GM21381 (cell line): ENCODE measurements around the gene SLC26A2.

Source experiments
- ATAC-seq: cut with Tn5 transposase; IDR thresholded peaks from one replicate; pipeline ENCODE4 v1.9.1; 2021; ENCODE audit warnings: mild to moderate bottlenecking, moderate library complexity; ENCODE audit not compliant: unreplicated experiment

Gene SLC26A2

DNA sequence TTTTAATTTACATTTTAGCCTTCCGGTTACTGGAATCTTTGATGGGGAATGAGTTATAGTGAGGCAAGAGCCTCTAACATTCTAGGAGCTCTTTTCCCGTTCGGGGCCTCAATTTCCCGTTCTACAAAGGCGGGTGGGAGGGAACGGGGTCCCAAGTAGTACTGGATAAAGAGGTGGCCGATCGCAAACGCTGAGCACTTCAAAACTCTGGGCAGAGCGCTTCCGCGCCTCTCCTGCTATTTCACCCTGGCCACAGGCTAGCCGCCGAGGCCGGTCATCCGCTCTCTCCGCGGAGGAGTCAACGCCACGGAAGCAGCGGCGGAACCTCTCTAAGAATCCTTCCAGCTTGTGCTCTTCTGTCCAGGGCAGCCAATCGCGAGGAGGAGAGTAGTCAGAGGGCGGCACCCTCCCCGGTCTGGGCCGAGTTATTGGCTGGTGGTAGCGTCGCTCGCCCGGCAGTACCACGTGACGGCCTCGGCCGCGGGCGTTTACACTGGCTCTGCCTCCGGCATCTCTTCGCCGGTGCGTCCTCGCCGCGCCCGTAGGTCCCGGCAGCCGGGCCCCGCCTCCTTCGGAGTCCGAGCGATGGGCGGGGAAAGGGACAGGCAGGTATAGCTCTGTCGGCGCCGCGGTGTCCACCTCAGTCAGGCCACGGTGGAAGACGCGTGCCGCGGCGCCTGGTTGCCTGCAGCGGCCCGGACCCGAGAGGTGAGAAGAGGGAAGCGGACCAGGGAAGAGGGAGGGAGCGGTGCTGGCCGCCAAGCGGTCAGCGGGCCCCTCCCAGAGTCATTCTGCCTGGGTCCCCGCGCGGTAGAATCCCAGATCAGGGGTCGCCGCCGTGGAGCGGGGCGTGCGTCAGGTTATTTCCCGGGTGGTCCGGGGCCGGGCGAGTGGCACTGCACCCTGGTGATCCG is at the start of gene SLC26A2:
TSS of gene SLC26A2 (plus strand) at position 487 of the 914 bp plus-strand sequence. CDS start 16,895 bp downstream, outside the sequence.
- ATAC-seq: peak; percentile 99

DNA sequence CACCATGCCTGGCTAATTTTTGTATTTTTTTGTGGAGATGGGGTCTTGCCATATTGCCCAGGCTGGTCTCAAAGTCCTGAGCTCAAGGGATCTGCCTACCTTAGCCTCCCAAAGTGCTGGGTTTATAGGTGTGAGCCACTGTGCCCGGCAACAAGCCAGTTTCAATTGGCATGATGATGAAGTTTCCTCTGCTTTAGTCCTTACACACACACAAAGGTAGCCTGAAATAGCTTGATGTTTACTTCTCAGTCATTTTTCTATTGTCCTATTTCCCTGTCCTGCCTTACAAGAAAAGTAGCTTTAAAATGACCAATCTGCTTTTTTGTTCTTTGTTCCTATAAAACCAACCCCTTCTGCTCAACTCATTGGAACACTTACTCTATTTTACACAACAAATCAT is 49.5 kb upstream of the SLC26A2 start:
- ATAC-seq: no peak

DNA sequence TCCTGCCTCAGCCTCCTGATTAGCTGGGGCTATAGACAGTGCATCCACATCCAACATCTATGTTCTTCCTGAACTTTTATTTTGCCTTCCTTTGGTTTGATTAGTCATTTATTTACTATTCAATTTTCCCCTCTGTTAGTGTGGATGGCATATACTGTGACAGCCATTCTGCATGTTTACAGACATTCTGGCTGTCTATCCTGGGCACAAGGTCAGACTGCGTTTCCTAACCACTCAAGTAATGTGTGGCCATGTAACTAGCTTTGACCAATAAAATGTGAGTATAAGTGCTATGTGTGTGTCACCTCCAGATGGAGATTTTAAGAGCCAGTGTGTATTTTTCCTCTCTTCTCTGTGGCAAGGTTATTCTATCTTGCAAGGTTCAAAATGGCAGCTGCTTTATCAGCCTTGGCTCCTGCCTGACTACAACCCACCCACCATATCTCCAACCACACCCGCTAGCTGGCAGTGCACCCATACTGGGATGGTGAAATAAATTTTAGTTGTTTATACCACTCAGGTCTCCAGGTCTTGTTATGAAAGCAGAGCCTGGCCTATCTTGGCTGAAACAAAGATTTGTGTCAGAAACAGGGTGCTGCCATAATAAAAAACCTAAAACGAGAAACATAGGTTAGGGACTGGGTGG is 48.2 kb upstream of the SLC26A2 start:
- no peak for ATAC-seq

DNA sequence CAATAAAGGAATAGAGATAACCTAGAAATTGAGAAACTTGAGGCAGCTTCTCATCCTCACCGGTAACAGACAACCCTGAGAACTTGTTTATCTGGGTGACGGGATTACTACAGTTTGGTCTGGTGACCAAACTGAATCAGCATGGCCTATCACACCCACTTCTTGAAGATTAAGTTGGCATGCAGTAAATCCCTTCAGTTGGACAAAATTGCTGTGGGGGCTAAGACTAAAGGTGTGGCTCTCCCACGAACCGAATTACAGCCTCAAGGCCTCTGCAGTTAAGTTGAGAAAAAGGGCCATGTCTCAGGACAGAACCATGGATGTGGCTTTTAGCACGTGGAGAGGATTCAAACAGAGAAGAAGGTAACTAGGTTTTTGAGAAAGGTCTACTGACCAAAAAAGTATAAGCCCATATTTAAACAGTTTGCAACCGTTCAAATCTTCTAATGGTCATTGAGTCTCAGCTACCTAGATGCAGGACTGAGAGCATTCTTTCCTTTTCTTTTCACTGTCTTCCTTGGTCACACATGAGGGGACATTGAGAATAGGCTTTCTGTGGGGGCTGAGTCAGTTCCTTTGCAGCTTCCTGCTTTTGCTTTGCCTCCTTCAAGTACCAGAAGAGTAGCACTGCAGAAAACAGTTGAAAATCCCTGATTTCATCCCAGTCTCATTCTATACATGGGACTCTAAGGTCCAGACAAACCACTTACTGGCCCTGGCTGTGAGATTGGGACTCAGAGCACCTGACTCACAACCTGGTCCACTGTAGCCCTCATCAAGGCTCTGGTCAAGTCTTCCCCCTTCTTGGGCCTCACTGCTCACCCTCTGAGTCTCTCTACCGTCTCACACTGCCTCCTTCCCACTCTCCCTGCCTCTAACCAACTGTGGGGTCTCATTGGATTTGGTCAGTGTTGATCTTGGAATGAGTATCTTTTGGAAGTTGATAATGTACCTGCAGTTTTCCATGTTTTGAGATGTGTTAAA is 46.8 kb upstream of the SLC26A2 start:
- ATAC-seq: no peak

DNA sequence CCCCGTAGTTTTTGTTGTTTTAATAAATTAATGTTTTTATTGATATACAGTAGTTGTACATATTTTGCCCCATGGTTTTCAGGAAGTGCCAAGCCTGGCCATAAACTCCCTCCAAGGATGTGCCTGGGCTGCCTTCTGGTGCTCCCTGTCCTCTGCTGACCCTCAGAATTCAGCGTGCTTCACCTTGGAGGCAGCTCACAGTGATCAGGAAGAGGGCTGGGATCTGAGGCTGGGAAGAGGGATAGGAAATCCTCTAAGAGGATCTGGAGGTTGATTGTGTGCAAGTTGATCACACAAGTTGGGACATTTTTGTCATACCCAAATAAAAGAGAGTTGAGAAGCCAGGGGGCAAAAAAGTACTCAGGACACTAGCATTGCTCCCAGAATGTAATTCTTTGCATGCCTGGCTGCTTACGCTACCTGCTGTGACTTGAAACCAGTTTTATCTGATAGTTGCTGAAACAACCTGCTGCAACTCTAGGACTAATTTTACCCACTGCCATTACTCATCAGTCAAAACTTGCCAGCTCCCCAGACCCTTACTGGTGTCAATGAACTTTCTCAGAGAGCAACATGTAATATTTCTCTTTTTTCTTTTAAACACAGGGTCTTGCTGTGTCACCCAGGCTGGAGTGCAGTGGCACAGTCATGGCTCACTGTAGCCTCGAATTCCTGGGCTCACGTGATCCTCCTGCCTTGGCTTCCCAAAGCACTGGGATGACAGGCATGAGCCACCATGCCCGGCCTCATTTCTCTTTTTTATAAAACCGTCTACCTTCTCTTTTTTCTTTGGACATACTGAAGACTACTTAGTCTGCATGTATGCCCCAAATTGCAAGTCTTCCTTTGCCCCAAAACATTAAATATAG is 44.9 kb upstream of the SLC26A2 start:
- ATAC-seq: no peak

DNA sequence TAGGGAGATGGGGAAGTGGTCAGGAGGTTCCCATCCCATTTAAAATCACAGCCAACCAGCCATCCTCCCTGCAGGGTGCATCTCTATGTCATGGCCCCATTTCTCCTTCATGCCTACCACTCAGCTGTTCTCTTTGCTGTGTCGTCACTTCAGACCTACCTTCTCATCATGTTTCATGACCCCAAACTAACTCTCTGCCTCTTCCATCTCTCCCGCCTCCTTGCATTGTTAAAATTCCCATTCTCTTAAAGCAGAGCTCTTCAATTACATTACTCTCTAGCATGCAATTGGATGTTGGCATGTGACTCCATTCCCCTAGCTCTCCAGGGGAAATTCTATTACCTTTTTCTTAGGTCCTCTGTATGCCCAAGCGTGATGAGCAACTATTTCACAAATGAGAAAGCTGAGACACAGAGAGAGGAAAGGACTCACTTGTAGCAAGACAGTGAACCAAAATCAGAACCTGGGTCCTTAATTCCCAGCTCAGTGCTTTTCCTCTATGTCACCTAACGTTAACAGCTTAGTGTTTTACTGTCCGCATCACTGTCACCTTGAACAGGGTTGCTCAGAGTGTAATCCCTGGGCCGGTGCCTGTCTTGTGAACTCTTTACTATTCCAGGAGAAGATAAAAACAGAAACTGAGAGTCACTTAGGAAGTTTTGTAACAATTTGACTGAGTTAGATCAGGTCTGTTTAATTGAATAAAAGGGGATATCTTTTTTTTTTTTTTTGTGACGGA is 44.1 kb upstream of the SLC26A2 start:
- ATAC-seq: no peak

DNA sequence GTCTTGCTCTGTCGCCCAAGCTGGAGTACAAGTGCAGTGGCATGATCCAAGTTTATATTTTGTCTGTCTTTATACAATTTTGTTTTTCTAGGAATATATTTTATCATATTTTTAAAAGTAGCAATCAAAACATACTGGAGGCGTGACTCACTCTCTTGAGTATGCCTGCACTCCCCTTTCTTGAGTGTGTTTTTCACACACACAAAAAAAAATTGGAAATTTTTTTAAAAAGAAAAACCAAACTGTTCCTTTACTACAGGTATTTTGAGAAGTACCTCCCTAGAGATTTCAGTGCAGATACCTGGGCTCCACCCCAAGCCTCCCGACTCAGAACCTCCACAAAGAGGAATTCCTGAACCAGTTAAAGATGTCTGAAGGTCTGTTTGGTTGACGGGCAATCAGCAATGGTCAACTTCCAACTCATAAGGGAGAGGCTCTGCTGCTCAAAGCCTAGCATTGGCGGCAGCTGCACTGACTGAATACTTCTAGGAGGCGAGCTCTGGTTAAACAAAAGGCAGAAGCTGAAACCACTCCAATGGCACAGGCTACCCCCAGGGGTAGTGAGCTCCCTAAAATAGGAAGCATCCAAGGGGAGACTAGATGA is 43.4 kb upstream of the SLC26A2 start:
- no peak for ATAC-seq

DNA sequence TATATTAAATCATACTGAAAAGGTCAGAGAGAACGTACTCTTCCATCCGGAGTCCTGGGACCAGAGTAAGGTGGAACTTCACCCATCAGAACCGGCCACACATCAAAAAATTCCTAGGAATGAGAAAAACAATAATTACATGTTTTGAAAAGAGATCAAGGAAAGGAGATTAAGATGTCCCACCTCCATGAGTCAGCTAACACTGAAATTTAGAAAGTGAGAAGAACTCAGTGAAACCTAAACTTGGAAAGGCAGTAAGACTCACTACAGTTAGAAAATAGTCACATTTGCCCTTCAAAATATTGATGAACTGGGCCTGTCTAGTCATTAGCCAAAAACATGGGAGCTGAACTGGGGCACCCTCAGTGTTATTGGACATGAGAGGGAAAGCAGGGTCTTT is 39.0 kb upstream of the SLC26A2 start:
- ATAC-seq: no peak

DNA sequence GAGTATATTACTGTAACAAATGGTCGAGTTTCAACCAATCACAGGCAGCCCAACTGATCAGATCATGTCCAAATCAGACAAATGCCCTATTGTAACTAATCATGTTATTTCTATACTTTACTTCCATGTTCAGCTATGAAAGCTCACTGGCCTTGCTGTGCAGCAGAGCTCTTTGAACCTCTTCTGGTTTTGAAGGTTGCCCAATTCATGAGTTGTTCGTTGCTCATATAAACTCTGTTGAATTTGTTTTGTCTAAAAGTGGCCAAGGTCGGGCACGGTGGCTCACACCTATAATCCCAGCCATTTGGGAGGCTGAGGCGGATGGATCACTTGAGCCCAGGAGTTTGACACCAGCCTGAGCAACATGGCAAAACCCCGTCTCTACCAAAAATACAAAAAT is 37.6 kb upstream of the SLC26A2 start:
- ATAC-seq: no peak

DNA sequence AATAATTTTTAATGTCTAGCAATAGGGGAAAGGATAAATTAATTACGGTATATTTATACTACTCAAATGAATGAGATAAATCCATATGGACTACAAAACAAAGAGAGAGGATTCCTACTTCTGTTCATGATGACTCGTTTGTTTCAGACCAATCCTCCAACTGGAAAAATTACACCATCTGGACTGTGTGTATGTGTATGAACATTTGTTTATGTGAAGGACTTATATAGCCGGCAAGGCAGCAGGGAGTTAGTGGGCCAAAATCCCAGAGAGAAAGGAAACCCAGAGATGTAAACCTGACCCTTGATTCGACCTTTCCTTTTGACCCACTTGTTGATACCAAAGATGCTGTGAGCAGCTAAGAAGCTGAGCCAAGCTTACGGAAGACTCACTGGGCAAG is 36.1 kb upstream of the SLC26A2 start:
- no peak for ATAC-seq

DNA sequence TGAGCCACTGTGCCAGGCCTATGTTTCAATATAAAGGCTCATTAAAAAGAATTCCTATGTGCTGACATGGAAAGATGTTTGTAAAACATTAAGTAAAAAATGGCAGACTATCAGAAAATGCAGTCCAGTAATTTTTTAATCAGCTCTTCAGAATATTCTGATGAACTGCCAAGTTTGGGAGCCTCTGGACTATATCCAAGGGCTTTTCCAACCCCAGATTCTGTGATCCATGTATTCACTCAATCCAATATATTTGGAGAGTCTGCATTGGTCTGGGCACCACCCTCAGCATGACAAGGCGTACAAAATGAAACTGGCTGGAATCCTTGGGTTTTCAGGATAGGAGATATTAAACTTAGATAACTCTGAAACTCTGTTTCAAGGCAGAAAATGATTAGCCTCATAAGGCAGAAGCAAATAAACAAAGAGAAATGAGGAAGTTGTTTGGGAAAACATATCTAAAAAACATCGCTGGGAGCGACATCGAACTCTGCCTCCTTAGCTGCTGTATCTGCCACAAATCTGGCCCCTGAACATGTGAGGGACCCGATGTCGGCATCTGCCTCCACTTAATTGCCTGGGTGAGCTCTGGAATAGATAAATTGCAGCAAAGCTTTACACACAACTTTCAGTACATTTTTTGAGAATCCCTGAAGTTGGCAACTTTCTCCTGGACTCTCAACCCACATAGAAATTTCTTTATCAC is 30.4 kb upstream of the SLC26A2 start:
- ATAC-seq: no peak

DNA sequence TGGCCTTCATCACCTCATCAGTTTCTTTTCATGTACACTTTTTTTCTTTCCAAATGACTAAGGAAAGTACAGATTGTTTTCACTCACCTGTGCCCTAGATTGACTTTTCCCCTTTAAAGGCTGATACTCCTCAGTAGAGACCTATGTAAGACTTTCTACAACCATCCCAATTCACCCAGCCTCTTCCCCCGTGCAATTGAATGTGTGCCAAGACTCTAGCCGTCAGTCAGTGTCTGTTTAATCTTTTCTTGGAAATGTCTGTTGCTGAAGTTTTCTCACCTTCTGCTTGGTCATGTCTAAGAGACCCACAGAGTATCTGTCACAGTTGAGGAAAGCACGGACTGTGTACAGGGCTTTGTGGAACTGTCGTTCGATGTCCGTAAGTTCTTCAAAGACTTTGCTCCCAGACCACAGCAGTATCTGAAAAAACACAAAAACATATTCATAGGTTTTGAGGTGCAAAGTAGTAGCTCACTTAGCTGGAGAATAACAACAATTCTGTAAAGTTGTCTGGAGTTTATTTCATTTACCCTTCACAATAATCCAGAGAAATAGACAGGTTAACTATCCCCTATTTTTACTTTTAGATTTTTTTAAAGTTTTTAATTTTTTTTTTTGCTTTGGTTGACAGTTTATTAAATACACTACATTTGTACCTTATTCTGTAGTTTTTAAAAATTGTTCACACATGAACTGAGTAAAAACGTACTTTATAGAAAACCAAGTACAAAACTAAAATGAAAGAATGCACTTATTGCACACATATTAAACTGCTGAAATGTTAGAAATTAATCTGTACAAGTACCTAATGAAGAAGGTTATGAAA is 29.6 kb upstream of the SLC26A2 start:
- no peak for ATAC-seq

DNA sequence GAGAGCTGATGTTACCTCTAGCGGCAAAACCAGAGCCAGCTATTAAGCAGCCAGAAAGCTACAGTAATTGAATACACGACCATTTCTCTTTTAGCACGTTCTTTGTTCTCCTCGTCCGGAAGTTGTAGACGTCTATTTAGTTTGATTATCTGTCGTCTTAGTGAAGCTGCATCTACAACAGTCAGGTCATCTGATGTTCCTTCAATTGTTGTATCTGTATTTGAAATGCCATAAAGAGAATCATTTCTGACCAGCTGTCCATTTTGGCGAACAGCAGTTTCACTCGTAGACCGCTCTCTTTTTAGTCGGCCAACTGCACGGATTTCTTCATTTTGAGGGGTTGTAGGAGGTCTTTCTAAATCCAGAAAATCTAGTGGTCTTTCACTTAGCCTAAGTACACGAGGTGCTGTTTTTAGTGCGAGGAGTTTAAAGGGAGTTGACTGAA is 28.5 kb upstream of the SLC26A2 start:
- no peak for ATAC-seq

DNA sequence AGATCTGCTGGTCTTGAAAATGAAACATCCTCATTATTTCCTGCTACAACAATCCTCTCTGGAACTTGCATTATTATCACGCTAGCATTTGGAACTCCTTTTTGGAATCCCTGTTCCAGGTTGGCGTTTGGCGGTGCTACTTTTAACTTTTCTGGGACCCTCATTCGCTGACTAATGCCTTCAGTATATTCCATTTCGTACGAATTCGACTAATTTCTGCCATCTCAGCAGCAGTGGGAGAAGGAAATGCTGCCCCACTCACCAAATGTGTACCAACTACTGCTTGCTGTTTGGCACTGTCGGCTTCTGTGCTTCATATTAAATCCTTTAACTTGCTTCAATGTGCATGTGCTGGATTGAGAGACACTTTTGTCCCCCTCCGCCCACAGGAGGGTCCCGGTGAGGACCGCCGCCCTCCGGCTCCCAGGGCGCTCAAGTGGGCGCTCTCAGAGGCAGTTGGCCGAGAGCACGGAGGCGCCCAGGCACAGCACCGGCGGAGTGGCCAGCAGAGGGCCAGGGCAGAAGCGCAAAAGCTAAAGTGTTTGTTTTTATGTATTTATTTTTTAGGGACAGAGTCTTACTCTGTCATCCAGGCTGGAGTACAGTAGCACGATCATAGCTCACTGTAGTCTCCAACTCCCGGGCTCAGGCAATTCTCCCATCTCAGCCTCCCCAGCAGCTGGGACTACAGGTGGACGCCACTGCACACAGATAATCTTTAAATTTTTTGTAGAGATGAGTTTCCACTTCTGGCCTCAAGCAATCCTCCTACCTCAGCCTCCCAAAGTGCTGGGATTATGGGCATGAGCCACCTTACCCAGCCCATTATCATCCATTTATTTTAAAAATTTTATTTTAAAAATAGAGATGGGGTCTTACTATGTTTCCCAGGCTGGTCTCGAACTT is 27.9 kb upstream of the SLC26A2 start:
- no peak for ATAC-seq

DNA sequence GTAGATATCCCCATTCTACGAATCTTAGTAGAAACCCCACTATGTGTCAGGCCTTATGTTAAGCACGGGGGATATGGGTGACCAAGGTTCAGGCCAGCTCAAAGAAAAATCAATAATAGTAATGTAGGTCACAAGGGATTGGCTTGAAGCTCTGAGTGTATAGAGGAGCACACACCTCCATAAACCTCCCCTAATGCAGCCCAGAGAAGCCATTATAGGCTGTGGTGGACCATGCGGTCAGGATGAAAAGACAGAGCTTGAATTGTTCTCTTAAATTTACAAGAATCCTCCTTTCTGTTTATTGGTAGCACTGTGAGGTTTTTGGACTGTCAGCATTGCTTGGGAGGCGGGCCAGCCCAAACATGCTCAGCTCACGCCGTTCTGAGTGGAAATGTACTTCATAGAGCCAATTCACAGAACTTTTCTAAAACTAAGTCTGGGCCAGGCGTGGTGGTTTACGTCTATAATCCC is 25.1 kb upstream of the SLC26A2 start:
- ATAC-seq: no peak

DNA sequence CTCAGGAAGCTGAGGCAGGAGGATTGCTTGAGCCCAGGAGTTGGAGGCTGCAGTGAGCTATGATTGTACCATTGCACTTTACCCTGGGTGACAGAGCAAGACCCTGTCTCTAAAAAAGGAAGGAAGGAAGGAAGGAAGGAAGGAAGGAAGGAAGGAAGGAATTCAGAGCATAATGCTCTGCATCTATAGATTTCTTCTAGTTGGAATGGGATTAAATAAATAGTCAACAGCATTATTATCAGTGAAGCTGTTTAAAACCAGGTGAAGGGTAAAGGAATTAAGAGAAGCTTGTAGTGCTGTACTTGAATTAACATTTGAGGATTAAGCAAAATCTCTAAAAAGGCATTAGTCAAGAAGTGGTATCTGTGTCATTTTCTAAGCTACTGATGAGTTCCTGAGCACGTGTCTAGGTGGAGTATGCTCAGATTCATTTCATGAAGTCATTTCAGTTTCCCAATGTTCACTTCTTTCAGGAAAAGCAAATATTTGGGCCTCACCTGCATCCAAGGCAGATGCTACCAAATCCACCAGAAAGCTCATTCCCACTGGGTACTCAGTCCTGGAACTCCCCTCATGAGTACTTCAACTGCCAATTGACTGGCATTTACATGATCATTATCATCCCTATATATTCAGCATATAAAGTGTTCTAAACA is 24.4 kb upstream of the SLC26A2 start:
- ATAC-seq: no peak
